Large intestine (tissue), 3 donors: Measurements from ENCODE around the gene APOBEC2. TPM values are rescaled to one million over a fixed set of nuclear protein-coding genes. Genes with fewer than 3 reads are reported as not detected.

ENCODE experiments used
- DNase-seq, 2 donors: peaks; one replicate each; pipeline versions ENCODE4 v3.0.0 to v3.0.0-alpha.2; 2013
- H3K27ac ChIP-seq: one replicate; pipeline ENCODE4 v1.5.1; 2013; ENCODE audit warnings: low read length
- H3K27me3 ChIP-seq: 2 replicates; pipeline ENCODE4 v1.6.1; 2013; ENCODE audit warnings: low read length; ENCODE audit not compliant: control insufficient read depth, insufficient read depth
- H3K36me3 ChIP-seq: 2 replicates; pipeline ENCODE4 v1.6.1; 2013; ENCODE audit warnings: low read length; ENCODE audit not compliant: control insufficient read depth, insufficient read depth
- H3K4me1 ChIP-seq: one replicate; pipeline ENCODE4 v1.6.1; 2013; ENCODE audit warnings: low read length; ENCODE audit not compliant: control insufficient read depth, insufficient read depth
- H3K4me3 ChIP-seq: one replicate; pipeline ENCODE4 v1.5.1; 2013; ENCODE audit warnings: low read length
- H3K9me3 ChIP-seq: one replicate; pipeline ENCODE4 v1.6.1; 2013; ENCODE audit warnings: mild to moderate bottlenecking, low read depth, low read length, moderate library complexity; ENCODE audit not compliant: control insufficient read depth
- WGBS: methylation state at CpG from one replicate; pipeline ENCODE4 v1.1.5; 2013; ENCODE audit warnings: low lambda C conversion rate; ENCODE audit not compliant: insufficient coverage; 5-methylcytosine and 5-hydroxymethylcytosine counted together
- polyA plus RNA-seq: library from polyadenylated mRNA; unstranded; fragments of 120-200 nt; gene quantifications from one replicate; pipeline ENCODE4 v1.2.1, GENCODE V29; 2013

The APOBEC2 gene
- polyA plus RNA-seq, 1 donor: 5.6 TPM

- Histone ChIP-seq H3K36me3 (peaks cover 54% of the 10 kb centered on the region), H3K27me3 (no peaks in the 10 kb centered on the region), H3K9me3 (no peaks in the 10 kb centered on the region), H3K27ac (no peak overlapping the region), H3K4me1 (no peaks in the 10 kb centered on the region), H3K4me3 (no peak overlapping the region)
- no peak for DNase-seq
Measured at GRCh38 chr6:41085182-41085581, 32.2 kb downstream of the APOBEC2 start.

DNA sequence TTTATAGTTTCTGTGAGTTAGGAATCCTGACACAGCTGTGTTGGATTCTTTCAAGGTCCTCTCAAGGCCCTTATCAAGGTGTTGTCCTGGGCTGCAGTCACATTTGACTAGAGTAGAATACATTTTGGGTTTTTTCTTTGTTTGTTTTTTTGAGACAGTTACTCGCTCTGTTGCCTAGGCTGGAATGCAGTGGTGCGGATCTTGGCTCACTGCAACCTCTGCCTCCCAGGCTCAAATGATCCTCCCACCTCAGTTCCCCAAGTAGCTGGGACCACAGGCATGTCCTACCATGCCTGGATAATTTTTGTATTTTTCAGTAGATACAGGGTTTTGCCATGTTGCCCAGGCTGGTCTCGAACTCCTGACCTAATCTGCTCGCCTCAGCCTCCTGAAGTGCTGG, 35.4 kb downstream of the APOBEC2 start:
- Histone ChIP-seq H3K4me1 (no peaks in the 10 kb centered on the region), H3K4me3 (no peak overlapping the region), H3K36me3 (peaks cover 62% of the 10 kb centered on the region), H3K27me3 (no peaks in the 10 kb centered on the region), H3K27ac (no peak overlapping the region), H3K9me3 (no peaks in the 10 kb centered on the region)
- no peak for DNase-seq
- no CpG with 5 or more reads among the region's 4 CpGs for WGBS

DNA sequence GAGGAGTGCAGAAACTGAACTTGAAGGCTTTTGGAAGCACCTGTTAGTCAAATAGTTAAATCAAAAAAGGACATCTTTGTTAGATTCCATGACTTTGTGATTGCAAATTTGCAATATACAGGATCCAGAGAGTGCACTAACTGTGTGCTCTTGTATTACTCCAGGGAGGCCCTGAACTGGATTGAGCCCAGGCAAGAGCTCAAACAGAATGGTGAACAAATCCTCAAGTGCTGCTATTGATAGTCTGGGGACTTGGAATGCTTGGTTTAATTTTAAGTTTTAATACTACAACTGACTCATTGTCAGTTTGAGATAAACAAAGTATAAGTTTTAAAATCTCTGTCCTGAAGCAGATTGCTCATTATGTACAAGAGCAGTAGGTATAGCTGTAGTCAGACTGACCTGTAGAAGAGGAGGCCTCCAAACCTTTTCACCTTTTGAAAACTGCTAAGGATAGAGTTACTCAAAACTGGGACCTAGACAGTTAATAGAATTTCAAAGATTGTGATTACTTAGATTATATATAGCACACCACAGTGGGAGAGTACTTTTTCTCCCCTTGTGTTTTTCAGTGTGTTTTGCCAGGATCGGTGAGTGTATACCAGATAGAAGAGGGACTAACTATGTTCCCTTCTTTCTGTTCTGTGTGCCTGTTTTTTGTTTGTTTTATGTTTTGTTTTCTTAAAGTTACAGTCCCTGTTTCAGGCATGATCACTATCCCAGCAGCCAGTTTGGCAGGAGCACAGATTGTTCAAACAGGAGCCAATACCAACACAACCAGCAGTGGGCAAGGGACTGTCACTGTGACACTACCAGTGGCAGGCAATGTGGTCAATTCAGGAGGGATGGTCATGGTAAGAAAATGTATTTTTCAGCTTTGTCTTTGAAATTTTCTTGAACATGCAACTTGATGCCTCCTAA, 38.1 kb downstream of the APOBEC2 start:
- H3K36me3 ChIP-seq: peaks cover 72% of the 10 kb centered on the region
- no peak for DNase-seq
- no peak overlapping the region for H3K4me3 ChIP-seq
- H3K9me3 ChIP-seq: no peaks in the 10 kb centered on the region
- no peak overlapping the region for H3K27ac ChIP-seq
- no CpG with 5 or more reads among the region's 1 CpG for WGBS
- no peaks in the 10 kb centered on the region for H3K27me3 ChIP-seq
- no peaks in the 10 kb centered on the region for H3K4me1 ChIP-seq

DNA sequence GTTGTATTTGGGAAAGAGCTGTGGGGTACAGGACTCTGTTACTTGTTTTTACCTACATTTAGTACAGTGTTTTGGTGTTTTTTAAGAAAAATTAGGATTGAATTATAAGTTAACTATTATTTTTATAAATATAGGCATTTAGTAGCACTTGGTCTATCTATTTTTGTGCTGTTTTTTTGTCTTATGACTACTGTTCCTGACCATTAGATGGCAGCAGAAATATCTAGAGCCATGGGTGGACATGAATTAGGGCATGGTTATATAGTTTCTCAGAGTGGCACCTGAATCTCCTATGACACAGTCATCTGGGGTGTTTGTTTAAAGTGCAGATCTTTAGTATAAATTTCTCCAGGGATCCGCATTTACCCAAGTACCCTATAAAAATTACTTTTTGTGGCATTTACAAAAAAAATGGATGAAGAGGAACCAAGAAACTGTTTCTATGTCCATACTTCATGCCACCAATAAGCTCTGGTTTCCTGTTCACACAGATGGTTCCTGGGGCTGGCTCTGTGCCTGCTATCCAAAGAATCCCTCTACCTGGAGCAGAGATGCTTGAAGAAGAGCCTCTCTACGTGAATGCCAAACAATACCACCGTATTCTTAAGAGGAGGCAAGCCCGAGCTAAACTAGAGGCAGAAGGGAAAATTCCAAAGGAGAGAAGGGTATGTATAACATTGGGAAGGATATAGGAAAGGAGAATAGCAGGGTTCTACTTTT, 39.6 kb downstream of the APOBEC2 start:
- no peaks in the 10 kb centered on the region for H3K27me3 ChIP-seq

DNA sequence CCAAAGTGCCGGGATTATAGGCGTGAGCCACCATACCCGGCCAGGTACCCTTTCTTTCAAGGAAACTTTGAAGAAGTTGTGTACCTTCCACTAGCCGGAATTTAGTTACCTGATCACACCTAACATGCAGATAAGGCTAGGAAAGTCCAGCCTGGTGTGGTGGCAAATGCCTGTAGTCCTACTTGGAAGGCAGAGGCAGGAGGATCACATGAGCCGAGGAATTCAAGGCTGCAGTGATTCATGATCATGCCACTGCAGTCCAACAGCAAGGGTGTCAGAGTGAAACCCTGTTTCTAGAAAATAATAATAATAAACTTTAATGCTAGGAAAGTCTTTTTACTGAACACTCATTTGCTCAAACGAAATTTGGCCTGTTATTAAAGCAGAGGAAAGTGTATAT, 40.7 kb downstream of the APOBEC2 start:
- WGBS: 100% methylated on average over 1 of the region's 6 CpGs
- peak in 1 of 2 donors; percentile 9 for DNase-seq
- H3K27me3 ChIP-seq: no peaks in the 10 kb centered on the region
- no peaks in the 10 kb centered on the region for H3K9me3 ChIP-seq
- no peak overlapping the region for H3K4me3 ChIP-seq
- H3K27ac ChIP-seq: peak overlapping the region; percentile 21
- no peaks in the 10 kb centered on the region for H3K4me1 ChIP-seq
- H3K36me3 ChIP-seq: peaks cover 85% of the 10 kb centered on the region

More for the DNA sequence above, 39.6 kb downstream of the APOBEC2 start:
- DNase-seq: no peak
- Histone ChIP-seq H3K4me3 (no peak overlapping the region), H3K9me3 (no peaks in the 10 kb centered on the region), H3K27ac (no peak overlapping the region), H3K36me3 (peaks cover 81% of the 10 kb centered on the region), H3K4me1 (no peaks in the 10 kb centered on the region)
- 100% methylated on average over 1 of the region's 4 CpGs for WGBS

- Histone ChIP-seq H3K27me3 (no peaks in the 10 kb centered on the region), H3K27ac (no peak overlapping the region), H3K36me3 (peaks cover 79% of the 10 kb centered on the region), H3K9me3 (peaks cover 4% of the 10 kb centered on the region), H3K4me3 (no peak overlapping the region), H3K4me1 (no peaks in the 10 kb centered on the region)
- WGBS: 100% methylated on average over 1 of the region's 5 CpGs
- no peak for DNase-seq
Measured at GRCh38 chr6:41097467-41098090, 44.6 kb downstream of the APOBEC2 start.

DNA sequence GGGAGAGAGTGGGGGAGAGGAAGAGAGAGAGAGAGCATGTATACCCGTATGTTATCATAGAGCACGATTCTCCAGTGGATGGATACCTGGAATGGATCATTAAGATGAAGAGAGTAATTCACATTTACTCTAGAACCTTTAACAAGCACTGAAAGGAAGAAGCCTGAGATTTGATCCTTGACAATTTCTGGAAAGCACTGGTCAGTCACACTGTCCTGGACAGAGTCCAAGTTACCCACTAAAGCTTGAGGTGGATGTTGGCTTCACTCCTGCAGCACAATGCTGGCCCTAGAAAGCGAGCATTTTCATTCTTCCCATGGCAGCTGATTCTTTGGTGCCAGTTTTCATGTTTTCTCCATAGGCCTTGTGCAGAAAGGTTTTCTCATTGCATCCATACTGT, 45.4 kb downstream of the APOBEC2 start:
- Histone ChIP-seq H3K4me1 (no peaks in the 10 kb centered on the region), H3K9me3 (peaks cover 4% of the 10 kb centered on the region), H3K36me3 (peaks cover 72% of the 10 kb centered on the region), H3K27me3 (no peaks in the 10 kb centered on the region), H3K27ac (no peak overlapping the region), H3K4me3 (no peak overlapping the region)
- no peak for DNase-seq
- WGBS: 92% methylated on average over 2 of the region's 3 CpGs

- Histone ChIP-seq H3K36me3 (peaks cover 51% of the 10 kb centered on the region), H3K4me3 (no peak overlapping the region), H3K9me3 (peaks cover 4% of the 10 kb centered on the region), H3K4me1 (no peaks in the 10 kb centered on the region), H3K27ac (no peak overlapping the region), H3K27me3 (no peaks in the 10 kb centered on the region)
- no CpG with 5 or more reads among the region's 42 CpGs for WGBS
- DNase-seq: no peak
Measured at GRCh38 chr6:41100871-41101287, 47.9 kb downstream of the APOBEC2 start.

- Histone ChIP-seq H3K27me3 (no peaks in the 10 kb centered on the region), H3K4me3 (no peak overlapping the region), H3K36me3 (peaks cover 23% of the 10 kb centered on the region), H3K4me1 (no peaks in the 10 kb centered on the region), H3K27ac (no peak overlapping the region), H3K9me3 (peaks cover 4% of the 10 kb centered on the region)
- no peak for DNase-seq
- 100% methylated on average over 2 of the region's 3 CpGs for WGBS
Measured at GRCh38 chr6:41103847-41104246, 50.8 kb downstream of the APOBEC2 start.

DNA sequence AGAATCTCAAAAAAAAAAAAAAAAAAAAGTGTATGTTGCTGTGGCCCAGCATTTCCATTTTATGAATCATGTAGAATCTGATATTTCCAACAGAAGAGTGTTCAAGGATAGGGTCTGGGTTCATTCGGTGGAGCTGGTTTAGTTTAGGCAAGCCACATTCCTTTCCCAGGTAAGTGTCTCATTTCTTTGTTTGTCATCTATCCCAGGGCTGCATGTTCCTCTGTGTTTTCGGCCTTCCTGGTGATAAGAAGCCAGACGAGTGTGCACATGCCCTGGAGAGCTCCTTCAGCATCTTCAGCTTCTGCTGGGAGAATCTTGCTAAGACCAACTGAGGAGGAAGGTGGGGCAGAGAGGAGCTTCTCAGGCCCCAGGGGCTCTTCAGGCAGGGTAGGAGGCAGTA, 58.0 kb downstream of the APOBEC2 start:
- Histone ChIP-seq H3K27ac (no peak overlapping the region), H3K36me3 (no peaks in the 10 kb centered on the region), H3K4me3 (no peak overlapping the region), H3K27me3 (no peaks in the 10 kb centered on the region), H3K4me1 (no peaks in the 10 kb centered on the region), H3K9me3 (no peaks in the 10 kb centered on the region)
- DNase-seq: no peak
- no CpG with 5 or more reads among the region's 3 CpGs for WGBS
